DOHH2 (cell line): ENCODE data around the gene IGSF10.

Experiments used
- EZH2phosphoT487 ChIP-seq: fragments of 200-600 bp; sonication (generic); IDR thresholded peaks from 2 replicates; pipeline ENCODE4 v1.6.1; 2017; ENCODE audit warnings: borderline replicate concordance, mild to moderate bottlenecking, antibody characterized with exemption, low read length, moderate library complexity, mixed read lengths
- TF ChIP-seq, protein P1 (sequence below): fragments of 200-600 bp; sonication (generic); IDR thresholded peaks from one replicate; pipeline ENCODE4 v1.5.1; 2014; ENCODE audit warnings: antibody characterized with exemption, mild to moderate bottlenecking, low read depth, low read length; ENCODE audit not compliant: poor library complexity, severe bottlenecking

DNA sequence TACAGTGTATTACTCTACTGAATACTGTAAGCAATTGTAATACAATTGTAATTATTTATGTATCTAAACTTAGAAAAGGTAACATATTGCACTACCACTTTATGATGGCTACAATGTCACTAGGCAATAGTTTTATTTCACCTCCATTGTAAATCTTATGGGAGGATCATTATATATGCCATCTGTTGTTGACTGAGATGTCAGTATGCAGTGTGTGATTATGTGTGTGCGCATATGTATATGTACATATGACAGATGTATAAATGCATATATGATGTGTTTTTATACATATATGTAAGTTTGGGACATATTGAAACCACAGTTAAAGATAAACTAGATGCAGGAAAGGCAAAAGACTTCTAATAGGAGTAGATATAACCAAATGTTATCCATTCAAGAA, 8.5 kb downstream of the IGSF10 start:
- TF ChIP-seq, protein P1, sequence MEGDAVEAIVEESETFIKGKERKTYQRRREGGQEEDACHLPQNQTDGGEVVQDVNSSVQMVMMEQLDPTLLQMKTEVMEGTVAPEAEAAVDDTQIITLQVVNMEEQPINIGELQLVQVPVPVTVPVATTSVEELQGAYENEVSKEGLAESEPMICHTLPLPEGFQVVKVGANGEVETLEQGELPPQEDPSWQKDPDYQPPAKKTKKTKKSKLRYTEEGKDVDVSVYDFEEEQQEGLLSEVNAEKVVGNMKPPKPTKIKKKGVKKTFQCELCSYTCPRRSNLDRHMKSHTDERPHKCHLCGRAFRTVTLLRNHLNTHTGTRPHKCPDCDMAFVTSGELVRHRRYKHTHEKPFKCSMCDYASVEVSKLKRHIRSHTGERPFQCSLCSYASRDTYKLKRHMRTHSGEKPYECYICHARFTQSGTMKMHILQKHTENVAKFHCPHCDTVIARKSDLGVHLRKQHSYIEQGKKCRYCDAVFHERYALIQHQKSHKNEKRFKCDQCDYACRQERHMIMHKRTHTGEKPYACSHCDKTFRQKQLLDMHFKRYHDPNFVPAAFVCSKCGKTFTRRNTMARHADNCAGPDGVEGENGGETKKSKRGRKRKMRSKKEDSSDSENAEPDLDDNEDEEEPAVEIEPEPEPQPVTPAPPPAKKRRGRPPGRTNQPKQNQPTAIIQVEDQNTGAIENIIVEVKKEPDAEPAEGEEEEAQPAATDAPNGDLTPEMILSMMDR: no peak
- no peak for TF ChIP-seq EZH2phosphoT487
